GM18511 (cell line): ENCODE measurements around the gene ADSS1.

Experiments
- ATAC-seq: cut with Tn5 transposase; IDR thresholded peaks from one replicate; pipeline ENCODE4 v1.9.1; 2021; ENCODE audit warnings: mild to moderate bottlenecking, moderate library complexity; ENCODE audit not compliant: unreplicated experiment

The ADSS1 gene

DNA sequence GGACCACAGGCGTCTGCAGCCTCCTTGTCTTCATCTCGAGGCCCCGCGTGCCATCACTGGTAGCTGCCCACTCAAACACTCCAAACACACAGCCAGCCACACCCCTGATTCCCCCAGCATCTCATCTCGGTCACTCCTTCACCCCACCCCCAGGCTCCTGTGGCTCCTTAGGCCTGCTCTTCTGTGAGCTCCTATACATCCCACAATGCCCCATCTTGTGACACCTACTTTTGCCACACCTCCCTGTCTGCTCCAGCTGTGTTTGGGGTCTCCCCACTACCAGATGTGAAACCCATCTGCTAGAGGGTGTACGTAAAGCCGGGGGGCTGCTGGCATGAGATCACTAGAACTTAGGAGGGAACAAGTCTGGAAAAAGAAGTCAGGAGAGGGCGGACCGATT is 67.4 kb downstream of the ADSS1 start:
- ATAC-seq: no peak

DNA sequence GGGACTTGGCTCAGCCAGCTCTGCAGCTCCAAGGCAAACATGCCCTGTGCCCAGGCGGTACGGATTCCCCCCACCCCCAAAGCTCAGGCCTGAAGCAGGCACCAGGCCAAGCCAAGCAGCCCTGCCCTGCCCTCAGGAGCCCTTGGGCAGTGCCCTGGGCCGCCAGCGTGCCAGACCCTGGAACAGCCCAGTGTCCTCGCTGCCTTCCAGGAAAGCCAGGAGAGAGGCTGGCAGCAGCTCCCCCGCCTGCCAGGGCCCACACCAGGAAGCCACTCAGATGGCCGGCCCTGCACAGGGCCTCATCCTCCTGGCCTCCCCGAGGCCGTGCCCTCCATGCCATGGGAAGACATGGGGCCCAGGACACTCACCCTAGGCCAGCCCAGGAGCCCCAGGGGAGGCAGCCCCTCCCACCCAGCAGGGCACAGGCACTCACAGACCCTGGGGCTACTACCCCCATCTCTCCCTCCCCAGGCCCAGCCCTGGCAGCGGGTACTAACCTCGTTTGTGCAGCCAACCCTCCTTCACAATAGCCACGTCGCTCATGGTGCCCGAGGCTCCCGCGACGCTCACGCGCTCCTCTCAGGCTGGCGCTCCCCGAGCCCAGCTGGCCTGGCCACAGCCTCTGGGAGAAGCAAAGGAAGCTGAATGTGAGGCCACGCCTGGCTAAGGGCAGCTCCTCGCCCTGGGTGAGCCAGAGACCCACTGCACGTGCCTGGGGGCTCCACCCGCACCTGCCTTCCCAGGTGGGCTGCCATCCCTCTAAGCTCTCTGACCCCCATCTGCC is 68.3 kb downstream of the ADSS1 start:
- ATAC-seq: no peak

DNA sequence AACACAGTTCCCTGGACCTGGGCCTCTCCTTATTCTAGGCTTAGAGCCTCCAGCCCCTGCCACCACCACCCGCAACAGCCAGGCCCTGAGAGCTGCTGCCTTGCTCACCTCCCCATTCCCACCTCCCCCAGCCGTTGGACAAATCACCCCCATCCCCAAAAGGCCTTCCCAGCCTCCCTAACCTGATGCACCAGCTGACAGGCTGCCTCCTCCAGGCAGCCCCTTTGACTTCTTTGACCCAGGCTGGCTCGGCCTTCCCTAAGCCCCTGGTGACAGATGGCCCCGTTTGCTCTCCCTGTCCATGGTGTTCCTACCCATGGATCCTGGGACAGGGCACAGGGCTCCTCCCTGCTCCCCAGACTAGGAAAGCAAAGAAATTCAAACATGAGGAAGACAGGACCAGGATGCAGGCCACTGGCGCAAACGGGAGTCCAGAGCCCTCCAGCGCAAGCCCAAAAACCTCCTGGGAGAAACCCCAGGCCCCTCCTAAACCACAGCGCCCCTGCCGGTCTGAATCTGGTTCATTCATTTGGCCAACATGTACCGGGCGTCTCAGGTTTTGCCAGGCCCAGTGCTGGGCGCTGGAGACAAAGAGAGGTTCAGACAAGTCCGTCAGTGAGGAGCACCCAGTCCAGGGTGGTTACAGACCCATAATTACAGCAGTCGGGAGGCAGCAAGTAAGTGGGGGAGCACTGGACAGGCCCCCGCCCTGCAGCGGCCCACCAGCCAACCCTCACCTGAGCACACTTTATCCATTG is 69.1 kb downstream of the ADSS1 start:
- no peak for ATAC-seq

DNA sequence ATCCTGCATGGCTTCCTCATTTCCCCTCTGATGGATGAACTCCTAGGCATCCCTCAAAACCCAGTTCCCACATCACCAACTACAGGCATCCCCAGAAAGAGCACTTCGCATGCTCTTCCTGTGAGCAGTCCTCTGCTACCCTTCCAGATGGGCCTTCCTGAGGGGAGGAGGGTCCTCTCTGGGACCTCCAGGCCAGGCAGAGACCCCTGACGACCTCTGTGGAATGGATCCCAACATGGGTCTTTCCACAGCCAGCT is 69.6 kb downstream of the ADSS1 start:
- ATAC-seq: no peak

DNA sequence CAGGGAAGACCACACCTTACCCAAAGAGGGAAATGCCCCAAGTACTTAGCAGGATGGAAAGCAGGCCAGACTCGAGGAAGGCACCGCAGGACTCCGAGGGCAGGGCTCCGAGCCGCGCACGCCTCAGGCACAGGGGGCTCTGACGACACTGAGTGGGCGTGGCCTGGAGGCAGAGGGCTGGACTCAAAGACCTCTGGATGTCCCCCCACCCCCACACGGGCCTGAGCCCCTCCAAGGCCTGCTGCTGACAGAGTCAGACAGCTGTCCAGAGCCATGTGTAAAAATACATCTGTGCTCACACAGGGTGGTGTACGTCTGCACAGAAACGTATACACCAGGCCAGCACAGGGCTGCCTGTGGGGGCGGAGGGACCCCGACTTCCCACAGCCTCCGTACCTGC is 70.1 kb downstream of the ADSS1 start:
- ATAC-seq: no peak

DNA sequence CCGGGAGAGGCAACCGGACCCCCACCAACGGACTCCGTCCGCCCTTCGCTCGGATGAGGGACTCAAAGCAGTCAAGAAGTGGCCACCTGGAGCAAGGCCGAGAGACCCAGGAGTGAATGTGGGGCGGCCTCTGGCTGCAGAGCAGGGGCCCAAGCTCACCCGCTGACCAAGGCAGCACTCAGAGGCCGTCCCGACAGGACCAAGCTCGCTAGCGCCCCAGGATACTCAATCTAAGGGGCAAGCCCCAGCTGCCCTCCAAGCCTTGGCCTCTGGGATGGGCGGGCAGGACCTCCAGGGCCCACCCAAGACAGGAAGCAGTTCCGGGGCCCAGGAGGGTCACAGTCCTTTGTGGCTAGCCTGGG is 70.6 kb downstream of the ADSS1 start:
- peak; percentile 8 for ATAC-seq

DNA sequence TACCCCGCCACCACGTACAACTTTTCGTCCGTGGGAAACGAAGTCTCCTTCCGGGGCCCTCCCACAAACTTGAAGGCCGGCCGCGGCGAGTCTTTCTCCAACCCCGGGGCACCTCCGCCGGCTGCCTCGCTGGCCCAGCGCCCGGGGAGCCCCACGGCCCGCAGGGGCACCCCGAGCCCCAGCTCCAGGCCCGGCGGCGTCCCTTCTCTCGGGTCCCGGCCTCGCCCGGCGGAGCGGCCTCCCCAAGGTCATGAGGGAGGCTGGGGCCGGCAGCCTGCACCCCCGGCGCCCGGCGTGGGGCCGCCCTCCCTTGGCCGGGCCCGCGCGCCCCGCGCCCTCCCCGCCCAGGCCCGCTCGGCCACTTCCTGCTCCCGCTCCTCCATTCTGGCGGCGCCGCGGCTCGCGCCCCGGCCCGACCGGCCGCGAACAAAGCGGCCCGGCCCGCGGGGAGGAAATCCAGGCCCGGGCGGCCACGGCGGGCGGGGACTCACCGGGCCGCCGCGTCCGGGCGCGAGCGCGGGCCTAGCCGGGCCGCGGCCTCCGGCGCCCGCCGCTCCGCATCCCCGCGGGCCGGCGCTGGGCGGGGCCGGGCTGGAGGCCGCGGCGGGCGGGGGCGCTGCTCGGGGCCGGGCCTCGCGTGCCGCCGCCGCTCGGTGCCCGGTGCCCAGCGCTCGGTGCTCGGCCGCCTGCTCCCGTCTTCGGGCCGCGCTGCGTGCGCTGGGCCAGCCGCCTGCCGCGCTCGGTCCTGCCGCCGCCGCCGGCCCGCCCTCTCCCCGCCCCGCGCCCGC is 71.2 kb downstream of the ADSS1 start, which contains the start of gene AKT1:
TSS of gene AKT1 (minus strand) at position 756 of the 788 bp plus-strand sequence. CDS start 3,105 bp downstream, outside the sequence.
- ATAC-seq: peak; percentile 55

DNA sequence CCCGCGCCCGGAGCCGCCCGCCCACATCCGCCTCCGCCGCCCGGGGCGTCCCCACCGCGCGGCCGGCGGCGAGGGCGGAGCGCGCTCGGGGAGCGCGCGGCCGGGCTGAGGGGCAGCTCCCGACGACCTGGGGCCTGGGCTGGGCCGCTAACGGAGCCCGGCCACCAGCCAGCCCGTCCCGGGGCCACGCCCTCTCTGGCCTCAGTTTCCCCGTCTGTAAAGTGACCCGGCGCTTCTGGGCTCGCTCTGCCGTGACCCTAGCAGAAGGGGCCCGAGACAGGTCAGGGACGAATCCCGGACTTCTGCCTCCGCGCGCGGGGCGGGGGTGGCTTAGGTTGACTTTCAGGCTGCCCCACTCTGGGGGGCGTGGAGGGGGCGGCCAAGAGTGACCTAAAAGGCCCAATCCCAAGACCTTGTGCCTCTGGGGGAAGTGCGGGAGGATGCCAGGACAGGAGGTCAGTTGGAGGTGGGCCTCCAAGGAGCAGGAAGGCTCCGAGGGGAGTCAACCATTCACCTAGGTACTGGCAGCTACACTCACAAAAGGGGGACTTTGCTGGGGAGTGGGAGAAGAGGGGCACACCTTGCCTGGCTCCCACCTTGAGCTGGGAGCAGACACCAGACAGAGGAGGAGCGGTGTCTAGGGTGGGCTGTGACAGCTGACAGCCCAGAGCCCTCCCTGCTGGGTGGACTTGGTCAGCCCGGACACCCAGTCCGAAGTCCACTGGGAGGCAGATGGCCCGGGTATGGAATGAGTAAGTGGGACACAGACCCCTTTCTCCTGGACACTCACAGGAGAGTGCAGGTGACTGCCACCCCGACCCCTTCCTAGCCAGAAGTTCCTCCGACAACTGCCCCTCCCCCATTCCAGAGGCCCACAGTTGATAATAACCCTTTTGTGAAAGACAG is 72.0 kb downstream of the ADSS1 start:
- ATAC-seq: no peak

DNA sequence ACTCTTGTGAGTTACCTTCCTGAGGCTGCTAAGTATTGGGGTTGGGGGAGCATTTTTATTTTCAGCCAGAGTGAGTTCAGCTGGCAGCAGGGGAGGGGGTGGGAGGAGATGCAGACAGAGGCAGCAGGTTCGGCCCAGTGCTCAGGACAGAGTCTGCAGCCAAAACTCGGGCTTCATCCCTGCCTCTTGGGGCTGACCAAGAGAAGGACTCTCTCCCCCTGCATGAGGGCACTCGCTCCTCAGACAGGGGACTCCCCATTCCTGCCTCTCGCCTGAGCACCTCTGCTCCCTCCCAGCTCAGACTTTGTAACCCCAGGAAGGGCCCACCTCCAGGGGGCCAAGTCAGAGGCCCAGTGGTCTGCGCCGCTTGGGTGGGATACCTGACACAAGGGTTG is 72.7 kb downstream of the ADSS1 start:
- ATAC-seq: no peak
